A673 (cell line): ENCODE data around the gene TMEM129. TPM values are rescaled to one million over a fixed set of nuclear protein-coding genes. Genes with fewer than 3 reads are reported as not detected.

Experiments used
- BruUV-seq: library from RNA; stranded (reverse); fragments of 400-500 nt; replicated peaks from 2 replicates; lab custom pipeline; 2021; lab: Mats Ljungman, UMichigan
- CTCF ChIA-PET: fragments of 300-600 bp; sonication (Branson Sonifier 250); formaldehyde crosslinking; loops from one replicate; lab custom pipeline; 2022; ENCODE audit warnings: antibody characterized with exemption; lab: Charles Lee
- POLR2A ChIA-PET: fragments of 300-600 bp; sonication (Branson Sonifier 250); formaldehyde crosslinking; loops from one replicate; lab custom pipeline; 2022; ENCODE audit warnings: antibody characterized with exemption; ENCODE audit not compliant: low non-redundant PET; lab: Charles Lee
- DNase-seq: peaks from one replicate; pipeline ENCODE4 v3.0.0-alpha.2; 2015; ENCODE audit warnings: low spot score
- H3K27ac ChIP-seq: fragments of 200-600 bp; sonication (generic); 2 replicates; pipeline ENCODE4 v1.5.1; 2016; ENCODE audit warnings: mixed run types, low read depth, mild to moderate bottlenecking, mixed read lengths, antibody characterized with exemption, low read length; ENCODE audit not compliant: poor library complexity, severe bottlenecking
- H3K27me3 ChIP-seq: fragments of 200-600 bp; sonication (generic); replicated peaks from 2 replicates; pipeline ENCODE4 v1.6.1; 2017; ENCODE audit warnings: mixed run types, low read depth, mild to moderate bottlenecking, mixed read lengths, antibody characterized with exemption, low read length; ENCODE audit not compliant: insufficient read depth, poor library complexity
- H3K36me3 ChIP-seq: fragments of 200-600 bp; sonication (generic); 2 replicates; pipeline ENCODE4 v1.6.1; 2016; ENCODE audit warnings: mixed run types, mild to moderate bottlenecking, mixed read lengths, antibody characterized with exemption, low read length; ENCODE audit not compliant: insufficient read depth, poor library complexity, severe bottlenecking
- H3K4me1 ChIP-seq: fragments of 200-600 bp; sonication (generic); 2 replicates; pipeline ENCODE4 v1.6.1; 2017; ENCODE audit warnings: mixed run types, mild to moderate bottlenecking, mixed read lengths, antibody characterized with exemption, low read length; ENCODE audit not compliant: insufficient read depth, poor library complexity, severe bottlenecking
- H3K4me3 ChIP-seq: fragments of 200-600 bp; sonication (generic); 2 replicates; pipeline ENCODE4 v1.5.1; 2016; ENCODE audit warnings: low read depth, mixed run types, mild to moderate bottlenecking, mixed read lengths, low read length; ENCODE audit not compliant: poor library complexity, severe bottlenecking
- H3K9me3 ChIP-seq: fragments of 200-600 bp; sonication (generic); 2 replicates; pipeline ENCODE4 v1.6.1; 2016; ENCODE audit warnings: mixed run types, low read depth, mild to moderate bottlenecking, mixed read lengths, antibody characterized with exemption, low read length; ENCODE audit not compliant: poor library complexity, severe bottlenecking
- EZH2 ChIP-seq: fragments of 200-600 bp; sonication (generic); IDR thresholded peaks from 2 replicates; pipeline ENCODE4 v1.6.1; 2017; ENCODE audit warnings: borderline replicate concordance, low read depth, mild to moderate bottlenecking, mixed read lengths, antibody characterized with exemption, low read length; ENCODE audit not compliant: poor library complexity, severe bottlenecking
- intact Hi-C: fragments of 100-400 bp; cut with micrococcal nuclease; formaldehyde crosslinking; loops from one replicate; pipeline ENCODE4 v1.10.0; 2022; ENCODE audit not compliant: unreplicated experiment
- total RNA-seq: library from RNA; stranded (reverse); gene quantifications from 2 replicates; pipeline ENCODE4 v1.2.3, GENCODE V29; 2021
- TF ChIP-seq, protein P1 (sequence below): fragments of 300-800, 200-600 bp; sonication (generic); conservative IDR thresholded peaks from 2 replicates; pipeline ENCODE4 v1.5.1; 2017; ENCODE audit warnings: low read depth, mild to moderate bottlenecking, antibody characterized with exemption, low read length, moderate library complexity, mixed read lengths

Gene TMEM129
- total RNA-seq, 1 experiment from 2014 or later: 28.8 TPM

DNA sequence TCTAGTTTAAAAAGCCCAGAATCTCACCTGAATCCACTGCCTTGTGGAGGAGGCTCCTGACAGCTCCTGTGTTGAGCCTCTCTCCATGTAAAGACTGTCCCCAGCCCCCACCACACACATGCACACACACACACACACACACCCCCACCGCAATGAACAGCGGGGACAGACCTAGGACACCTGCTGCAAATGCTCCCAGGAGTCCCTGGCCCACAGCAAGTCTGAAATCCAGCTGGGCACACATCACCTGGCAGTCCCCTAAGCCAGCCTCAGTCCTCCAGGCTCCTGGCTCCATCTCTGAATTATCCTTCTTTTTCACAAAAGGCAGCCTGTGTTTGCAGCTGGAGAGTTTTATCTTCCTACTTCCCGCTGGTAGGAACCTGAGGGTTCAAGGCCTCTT, 30.4 kb downstream of the TMEM129 start:
- ChIA-PET POLR2A (no interaction called here), CTCF (no interaction called here)
- intact Hi-C loops: no loop called here
- no peak for DNase-seq
- H3K4me3 ChIP-seq: no peak overlapping the region
- H3K9me3 ChIP-seq: no peaks in the 10 kb centered on the region
- no peak overlapping the region for H3K27ac ChIP-seq
- H3K4me1 ChIP-seq: no peaks in the 10 kb centered on the region
- TF ChIP-seq, protein P1, sequence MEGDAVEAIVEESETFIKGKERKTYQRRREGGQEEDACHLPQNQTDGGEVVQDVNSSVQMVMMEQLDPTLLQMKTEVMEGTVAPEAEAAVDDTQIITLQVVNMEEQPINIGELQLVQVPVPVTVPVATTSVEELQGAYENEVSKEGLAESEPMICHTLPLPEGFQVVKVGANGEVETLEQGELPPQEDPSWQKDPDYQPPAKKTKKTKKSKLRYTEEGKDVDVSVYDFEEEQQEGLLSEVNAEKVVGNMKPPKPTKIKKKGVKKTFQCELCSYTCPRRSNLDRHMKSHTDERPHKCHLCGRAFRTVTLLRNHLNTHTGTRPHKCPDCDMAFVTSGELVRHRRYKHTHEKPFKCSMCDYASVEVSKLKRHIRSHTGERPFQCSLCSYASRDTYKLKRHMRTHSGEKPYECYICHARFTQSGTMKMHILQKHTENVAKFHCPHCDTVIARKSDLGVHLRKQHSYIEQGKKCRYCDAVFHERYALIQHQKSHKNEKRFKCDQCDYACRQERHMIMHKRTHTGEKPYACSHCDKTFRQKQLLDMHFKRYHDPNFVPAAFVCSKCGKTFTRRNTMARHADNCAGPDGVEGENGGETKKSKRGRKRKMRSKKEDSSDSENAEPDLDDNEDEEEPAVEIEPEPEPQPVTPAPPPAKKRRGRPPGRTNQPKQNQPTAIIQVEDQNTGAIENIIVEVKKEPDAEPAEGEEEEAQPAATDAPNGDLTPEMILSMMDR: no peak
- TF ChIP-seq EZH2: no peak
- no TSS peak for BruUV-seq
- no peaks in the 10 kb centered on the region for H3K27me3 ChIP-seq
- peaks cover 56% of the 10 kb centered on the region for H3K36me3 ChIP-seq

DNA sequence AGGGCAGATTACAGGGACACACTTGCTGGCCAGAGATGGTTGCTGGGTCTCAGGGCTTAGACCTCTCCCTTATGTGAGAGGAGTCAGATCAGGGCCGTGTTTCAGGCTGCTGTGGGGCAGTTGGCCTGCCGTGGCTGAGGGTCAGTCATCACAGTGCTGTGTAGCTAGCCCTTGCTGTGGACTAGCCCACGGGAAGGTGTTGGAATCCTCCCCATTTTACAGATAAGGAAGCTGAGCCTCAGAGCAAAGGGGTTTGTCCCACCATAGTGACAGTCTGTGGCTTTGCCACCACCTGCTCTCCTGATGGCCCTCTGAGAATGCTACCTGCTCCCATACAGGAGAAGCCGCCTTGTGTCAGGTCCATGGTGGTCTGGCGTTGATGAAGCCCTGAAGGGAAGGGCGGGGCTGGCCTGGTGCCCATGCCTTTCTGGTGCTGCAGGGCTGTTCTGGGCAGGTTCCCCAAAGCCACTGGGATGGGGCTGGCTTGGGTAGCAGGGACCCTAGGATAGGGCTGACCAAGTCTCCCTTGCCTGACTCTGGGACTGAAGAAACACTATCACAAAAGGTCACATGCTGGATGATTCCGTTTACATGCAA, 34.6 kb downstream of the TMEM129 start:
- peak; percentile 17 for DNase-seq
- Histone ChIP-seq H3K4me1 (no peaks in the 10 kb centered on the region), H3K4me3 (no peak overlapping the region), H3K9me3 (no peaks in the 10 kb centered on the region), H3K27me3 (no peaks in the 10 kb centered on the region), H3K27ac (no peak overlapping the region), H3K36me3 (peaks cover 15% of the 10 kb centered on the region)
- TF ChIP-seq EZH2: no peak
- intact Hi-C loops: no loop called here
- no TSS peak for BruUV-seq
- ChIA-PET CTCF (no interaction called here), POLR2A (no interaction called here)

DNA sequence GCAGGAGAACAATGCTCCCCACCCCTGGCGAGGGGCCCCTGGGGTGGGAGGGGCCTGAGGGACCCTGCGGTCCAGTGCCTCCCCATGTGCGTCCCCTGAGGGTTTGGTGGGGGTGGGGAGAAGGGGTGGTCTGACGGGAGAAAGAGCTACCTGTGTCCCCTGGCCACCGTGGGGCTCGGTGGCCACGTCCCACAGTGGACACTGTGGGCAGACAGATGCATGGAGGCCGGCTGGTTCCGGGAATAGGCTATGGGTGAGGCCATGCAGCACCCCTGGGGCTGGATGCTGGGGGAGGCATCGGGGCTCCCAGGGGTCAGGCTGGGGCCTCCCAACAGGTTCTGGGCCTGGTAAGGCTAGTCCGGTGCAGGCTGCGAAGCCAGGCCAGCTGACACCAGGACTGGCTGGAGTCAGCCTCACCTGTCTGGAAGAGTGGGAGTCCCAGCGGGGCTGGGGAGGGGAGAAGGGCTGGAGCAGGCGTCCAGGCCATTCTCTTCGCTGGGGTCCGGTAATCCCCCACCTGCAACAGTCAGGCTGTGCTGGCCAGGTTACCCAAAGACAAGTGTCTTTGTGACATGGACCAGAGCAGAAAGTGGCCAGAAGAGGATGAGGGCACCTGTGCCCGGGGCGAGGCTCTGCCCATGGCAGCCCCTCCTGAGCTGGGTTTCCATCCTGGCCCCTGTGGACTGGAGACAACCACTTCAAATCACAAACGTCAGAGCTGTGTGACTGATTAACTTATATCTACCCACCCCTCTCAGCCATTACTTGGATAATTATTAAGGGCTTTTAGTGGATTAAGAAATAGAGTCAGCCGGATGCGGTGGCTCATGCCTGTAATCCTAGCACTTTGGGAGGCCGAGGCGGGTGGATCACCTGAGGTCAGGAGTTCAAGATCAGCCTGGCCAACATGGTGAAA, 35.6 kb downstream of the TMEM129 start:
- intact Hi-C loops: no loop called here

More for the DNA sequence above, 35.6 kb downstream of the TMEM129 start:
- peak; percentile 23 for DNase-seq
- CTCF ChIA-PET: interaction anchor here (0.6 kb wide), 1 partner anchor 41 kb away, joined by 3 read pairs; no protein-coding TSS in a partner anchor
- H3K36me3 ChIP-seq: peaks cover 4% of the 10 kb centered on the region
- POLR2A ChIA-PET: no interaction called here
- H3K9me3 ChIP-seq: no peaks in the 10 kb centered on the region
- no TSS peak for BruUV-seq
- no peaks in the 10 kb centered on the region for H3K4me1 ChIP-seq
- H3K27me3 ChIP-seq: no peaks in the 10 kb centered on the region
- H3K4me3 ChIP-seq: no peak overlapping the region
- no peak overlapping the region for H3K27ac ChIP-seq
- TF ChIP-seq, protein P1: no peak
- no peak for TF ChIP-seq EZH2
